Retinal pigment epithelial cell (primary cell): Measurements from ENCODE around the gene MYBPHL.

Source experiments
- DNase-seq: peaks from one replicate; pipeline ENCODE4 v3.0.0-alpha.2; 2010; ENCODE audit warnings: low read depth
- H3K4me3 ChIP-seq: 2 replicates; pipeline ENCODE4 v1.5.1; 2011; ENCODE audit warnings: mild to moderate bottlenecking, low read length, control low read depth, moderate library complexity
- CTCF ChIP-seq: conservative IDR thresholded peaks from 2 replicates; pipeline ENCODE4 v1.5.1; 2011; ENCODE audit warnings: low read depth, low read length, control low read depth, inconsistent platforms

MYBPHL gene

DNA sequence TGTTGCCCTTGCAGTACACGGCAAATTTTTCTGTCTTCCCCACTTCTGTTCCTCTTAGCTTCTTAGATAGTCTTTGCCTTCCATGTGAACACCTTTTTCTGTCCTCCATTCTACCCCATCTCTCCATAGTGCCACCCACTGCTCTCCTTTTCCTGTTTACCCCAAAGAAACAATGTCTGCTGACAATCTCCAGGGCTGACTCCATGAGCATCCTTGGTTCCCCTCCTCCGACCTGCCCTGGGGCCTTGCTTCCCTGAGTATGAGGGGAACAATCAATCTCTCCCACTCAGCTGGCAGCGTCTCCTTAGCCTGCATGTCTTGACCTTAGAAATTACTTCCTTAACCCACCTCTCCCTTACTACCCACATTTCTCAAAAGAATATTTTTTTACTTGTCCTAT, 12.3 kb upstream of the MYBPHL start:
- TF ChIP-seq CTCF = no peak
- no peak for DNase-seq
- H3K4me3 ChIP-seq = no peak overlapping the region

DNA sequence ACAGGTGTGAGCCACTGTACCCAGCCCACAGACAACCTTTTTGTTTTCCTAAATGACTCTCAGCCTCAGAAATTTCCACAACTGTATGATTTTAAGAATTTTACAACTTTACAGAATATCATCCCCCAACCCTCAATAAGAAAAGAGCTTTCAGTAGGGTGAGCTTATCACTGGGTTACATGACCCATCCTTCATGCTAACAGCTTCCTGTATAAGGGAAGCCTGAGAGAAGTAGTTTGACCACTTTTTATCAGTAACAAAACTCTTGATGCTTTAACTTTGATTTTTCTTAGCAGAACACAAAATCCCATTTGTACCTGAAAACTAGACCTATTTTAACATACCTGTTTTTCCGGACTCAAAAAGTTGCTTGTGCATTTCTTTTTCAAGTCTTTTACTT, 9.7 kb upstream of the MYBPHL start:
- H3K4me3 ChIP-seq = no peak overlapping the region
- no peak for DNase-seq
- no peak for TF ChIP-seq CTCF

DNA sequence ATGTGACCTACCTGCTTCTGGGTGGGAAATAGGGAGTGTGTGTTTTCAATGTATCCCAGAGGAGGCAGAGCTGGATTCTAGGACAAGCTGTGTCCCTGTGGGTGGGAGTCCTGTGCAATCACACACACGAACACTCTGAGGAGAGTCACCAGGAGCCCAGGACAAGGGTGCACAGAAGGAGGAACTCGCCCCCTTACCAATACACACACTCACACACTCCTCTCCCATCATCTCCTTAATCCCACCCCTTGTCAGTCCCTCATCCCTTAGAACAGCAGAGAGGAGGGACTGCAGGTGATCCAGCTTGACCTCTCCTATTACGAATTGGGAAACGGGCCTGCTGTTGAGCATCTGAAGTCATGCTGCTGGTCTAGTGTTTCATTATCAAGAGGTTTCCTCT, 8.5 kb upstream of the MYBPHL start:
- no peak for TF ChIP-seq CTCF
- DNase-seq = no peak
- H3K4me3 ChIP-seq = no peak overlapping the region

DNA sequence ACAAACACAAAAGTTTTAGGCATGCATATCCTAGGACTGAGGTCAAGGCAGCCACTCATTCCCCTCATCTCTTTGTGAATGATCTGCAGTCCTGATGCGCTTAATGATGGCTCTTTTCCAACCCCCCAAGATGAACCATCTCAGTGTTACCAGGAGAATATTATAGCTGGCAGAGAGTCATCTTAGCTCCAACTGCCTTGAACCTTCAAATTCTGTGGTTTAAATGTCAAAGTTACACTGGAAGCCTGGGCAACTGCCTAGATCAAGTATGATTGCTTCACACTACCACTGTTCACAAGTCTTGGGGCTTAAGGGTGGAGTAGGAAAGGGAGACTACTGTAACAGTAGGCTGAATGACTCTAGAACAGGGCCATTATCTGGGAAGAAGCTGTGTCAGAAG, 8.0 kb upstream of the MYBPHL start:
- DNase-seq = no peak
- TF ChIP-seq CTCF = no peak
- no peak overlapping the region for H3K4me3 ChIP-seq

- H3K4me3 ChIP-seq = no peak overlapping the region
- DNase-seq = no peak
- no peak for TF ChIP-seq CTCF
These were observed 6.4 kb upstream of the MYBPHL start for GRCh38 chr1:109312978-109313775.

- no peak for DNase-seq
- no peak for TF ChIP-seq CTCF
- no peak overlapping the region for H3K4me3 ChIP-seq
These were observed 5.4 kb upstream of the MYBPHL start for GRCh38 chr1:109312246-109312645.

GRCh38 chr1:109309347-109309746, 2.5 kb upstream of the MYBPHL start:
- DNase-seq = no peak
- no peak overlapping the region for H3K4me3 ChIP-seq
- TF ChIP-seq CTCF = no peak
